Neural cell (in vitro differentiated cells): ENCODE measurements around the gene LGSN. TPM values are rescaled to one million over a fixed set of nuclear protein-coding genes. Genes with fewer than 3 reads are reported as not detected.

ENCODE experiments used
- H2AFZ ChIP-seq: fragments of 200-600, 300-800 bp; sonication (generic), shearing (Covaris generic); 2 replicates; pipeline ENCODE4 v1.6.0; 2014; ENCODE audit warnings: low read depth, mild to moderate bottlenecking, antibody characterized with exemption, low read length, moderate library complexity
- H3F3A ChIP-seq: fragments of 200-600 bp; shearing (Covaris generic); 2 replicates; pipeline ENCODE4 v1.6.1; 2016; ENCODE audit warnings: mild to moderate bottlenecking, moderate library complexity, mixed read lengths, antibody characterized with exemption, low read length; ENCODE audit not compliant: insufficient read depth, poor library complexity, severe bottlenecking
- H3K27ac ChIP-seq: fragments of 200-600, 300-800 bp; sonication (generic), shearing (Covaris generic); 2 replicates; pipeline ENCODE4 v1.5.1; 2014; ENCODE audit warnings: mild to moderate bottlenecking, low read length, moderate library complexity
- H3K27me3 ChIP-seq: fragments of 300-800, 200-600 bp; sonication (generic), shearing (Covaris generic); 2 replicates; pipeline ENCODE4 v1.6.0; 2014; ENCODE audit warnings: mild to moderate bottlenecking, low read depth, low read length, moderate library complexity; ENCODE audit not compliant: insufficient read depth
- H3K36me3 ChIP-seq: fragments of 300-800, 200-600 bp; sonication (generic), shearing (Covaris generic); 2 replicates; pipeline ENCODE4 v1.5.1; 2014; ENCODE audit warnings: mild to moderate bottlenecking, antibody characterized with exemption, low read length, moderate library complexity; ENCODE audit not compliant: insufficient read depth
- H3K4me2 ChIP-seq: fragments of 300-800, 200-600 bp; sonication (generic), shearing (Covaris generic); 2 replicates; pipeline ENCODE4 v1.6.0; 2014; ENCODE audit warnings: mild to moderate bottlenecking, low read length
- H3K4me3 ChIP-seq: fragments of 300-800, 200-600 bp; sonication (generic), shearing (Covaris generic); 2 replicates; pipeline ENCODE4 v1.5.1; 2014; ENCODE audit warnings: mild to moderate bottlenecking, low read length, moderate library complexity
- H3K79me2 ChIP-seq: fragments of 200-600 bp; shearing (Covaris generic); replicated peaks from 2 replicates; pipeline ENCODE4 v1.6.0; 2014; ENCODE audit warnings: mild to moderate bottlenecking, low read length, moderate library complexity; ENCODE audit not compliant: insufficient read depth
- H3K9ac ChIP-seq: fragments of 300-800, 200-600 bp; sonication (generic), shearing (Covaris generic); 2 replicates; pipeline ENCODE4 v1.6.1; 2016; ENCODE audit warnings: mild to moderate bottlenecking, low read length, mixed read lengths
- H3K9me2 ChIP-seq: fragments of 200-600 bp; shearing (Covaris generic); 2 replicates; pipeline ENCODE4 v1.6.1; 2016; ENCODE audit warnings: mild to moderate bottlenecking, low read length, mixed read lengths; ENCODE audit not compliant: insufficient read depth
- H3K9me3 ChIP-seq: fragments of 200-600, 300-800 bp; sonication (generic), shearing (Covaris generic); 2 replicates; pipeline ENCODE4 v1.6.1; 2016; ENCODE audit warnings: mild to moderate bottlenecking, mixed run types, low read length, moderate library complexity, mixed read lengths
- H4K20me1 ChIP-seq: fragments of 200-600 bp; shearing (Covaris generic); 2 replicates; pipeline ENCODE4 v1.6.1; 2016; ENCODE audit warnings: mild to moderate bottlenecking, mixed run types; ENCODE audit not compliant: insufficient read depth
- CTCF ChIP-seq: fragments of 450-650 bp; IDR thresholded peaks from 2 replicates; pipeline ENCODE4 v1.5.1; 2014; ENCODE audit warnings: antibody characterized with exemption, mild to moderate bottlenecking, moderate library complexity; ENCODE audit not compliant: poor library complexity, severe bottlenecking
- EZH2 ChIP-seq: fragments of 200-600, 300-800 bp; shearing (Covaris generic), sonication (generic); IDR thresholded peaks from 2 replicates; pipeline ENCODE4 v1.6.1; 2014; ENCODE audit warnings: antibody characterized with exemption, low read length, borderline replicate concordance, mild to moderate bottlenecking; ENCODE audit not compliant: insufficient read depth, poor library complexity, severe bottlenecking
- POLR2AphosphoS5 ChIP-seq: IDR thresholded peaks from 2 replicates; pipeline ENCODE4 v1.6.1; 2012
- RAD21 ChIP-seq: fragments of 450-650 bp; conservative IDR thresholded peaks from 2 replicates; pipeline ENCODE4 v1.6.1; 2014; ENCODE audit warnings: antibody characterized with exemption, mild to moderate bottlenecking, moderate library complexity
- REST ChIP-seq: IDR thresholded peaks from 2 replicates; pipeline ENCODE4 v1.6.1; 2012; ENCODE audit warnings: borderline replicate concordance
- SMC3 ChIP-seq: fragments of 450-650 bp; conservative IDR thresholded peaks from 2 replicates; pipeline ENCODE4 v1.6.1; 2014; ENCODE audit warnings: antibody characterized with exemption, mild to moderate bottlenecking, moderate library complexity; ENCODE audit not compliant: poor library complexity
- TAF1 ChIP-seq: IDR thresholded peaks from 2 replicates; pipeline ENCODE4 v1.6.1; 2012; ENCODE audit warnings: low read depth
- polyA plus RNA-seq: library from polyadenylated mRNA; depleted of rRNA; stranded (reverse); fragments of >200 nt; gene quantifications from 2 replicates; pipeline ENCODE4 v1.2.3, GENCODE V29; 2014

LGSN gene
- polyA plus RNA-seq, 1 donor from 2014 or later = not detected

GRCh38 chr6:63313111-63313510 lies 6.7 kb downstream of the LGSN start:
- H3K27ac ChIP-seq = no peak overlapping the region
- H3K27me3 ChIP-seq = no peaks in the 10 kb centered on the region
- no peaks in the 10 kb centered on the region for H4K20me1 ChIP-seq
- no peaks in the 10 kb centered on the region for H3K79me2 ChIP-seq
- no peak for TF ChIP-seq REST
- TF ChIP-seq CTCF = no peak
- TF ChIP-seq TAF1 = no peak
- TF ChIP-seq RAD21 = no peak
- no peak overlapping the region for H3K4me3 ChIP-seq
- H3K4me2 ChIP-seq = no peak overlapping the region
- H3K36me3 ChIP-seq = no peaks in the 10 kb centered on the region
- H3K9me3 ChIP-seq = no peaks in the 10 kb centered on the region
- no peaks in the 10 kb centered on the region for H3F3A ChIP-seq
- H3K9ac ChIP-seq = no peak overlapping the region
- no peak overlapping the region for H2AFZ ChIP-seq
- H3K9me2 ChIP-seq = no peaks in the 10 kb centered on the region

DNA sequence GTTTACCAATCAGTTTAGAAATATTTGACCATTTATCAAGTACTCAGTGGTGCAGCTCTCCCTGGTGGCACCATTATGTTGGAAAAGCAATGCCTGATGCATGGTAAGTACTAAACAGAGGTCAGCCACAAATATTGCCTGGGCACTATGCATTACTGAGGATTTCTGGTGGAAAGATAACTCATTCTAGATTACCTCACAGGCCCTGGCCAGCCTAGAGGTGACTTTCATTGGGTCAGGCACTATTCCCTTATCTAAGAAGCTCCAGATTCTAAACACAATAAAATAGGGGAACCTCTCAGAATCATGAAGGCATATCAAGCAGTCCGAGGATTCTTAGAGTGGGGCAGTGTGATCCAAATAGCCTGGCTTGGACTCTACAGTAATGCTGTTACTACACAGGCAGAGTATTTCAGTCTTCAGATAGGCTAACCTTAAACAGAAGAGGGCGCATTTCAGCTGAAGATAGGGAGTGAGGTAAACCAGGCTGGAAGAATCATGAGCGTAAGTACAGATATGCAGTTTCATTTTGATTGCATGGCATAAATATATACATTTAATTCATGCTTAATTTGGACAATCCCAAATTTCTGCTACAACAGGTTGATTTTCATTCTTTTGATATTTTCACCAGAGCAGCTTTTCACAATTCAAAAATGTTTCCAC lies 12.1 kb downstream of the LGSN start:
- TF ChIP-seq TAF1 = no peak
- peak; percentile 19 for TF ChIP-seq SMC3
- no peak overlapping the region for H3K4me2 ChIP-seq
- no peaks in the 10 kb centered on the region for H4K20me1 ChIP-seq
- no peak overlapping the region for H3K9ac ChIP-seq
- H3K4me3 ChIP-seq = no peak overlapping the region
- no peaks in the 10 kb centered on the region for H3K27me3 ChIP-seq
- H3K79me2 ChIP-seq = no peaks in the 10 kb centered on the region
- no peak overlapping the region for H2AFZ ChIP-seq
- no peaks in the 10 kb centered on the region for H3K36me3 ChIP-seq
- H3K27ac ChIP-seq = no peak overlapping the region
- H3K9me3 ChIP-seq = no peaks in the 10 kb centered on the region
- H3K9me2 ChIP-seq = no peaks in the 10 kb centered on the region
- H3F3A ChIP-seq = no peaks in the 10 kb centered on the region

- Histone ChIP-seq H3K9me2 (no peaks in the 10 kb centered on the region), H3K79me2 (no peaks in the 10 kb centered on the region), H4K20me1 (no peaks in the 10 kb centered on the region), H3K36me3 (no peaks in the 10 kb centered on the region), H3K27me3 (no peaks in the 10 kb centered on the region), H3F3A (no peaks in the 10 kb centered on the region), H3K9ac (no peak overlapping the region), H2AFZ (no peak overlapping the region), H3K4me3 (no peak overlapping the region), H3K4me2 (no peak overlapping the region), H3K27ac (no peak overlapping the region), H3K9me3 (no peaks in the 10 kb centered on the region)
- no peak for TF ChIP-seq CTCF
- TF ChIP-seq TAF1 = no peak
- no peak for TF ChIP-seq RAD21
- TF ChIP-seq SMC3 = no peak
- no peak for TF ChIP-seq POLR2AphosphoS5
- no peak for TF ChIP-seq EZH2
Measured at GRCh38 chr6:63306420-63306819, 13.4 kb downstream of the LGSN start.
